AG09309 (cell line): ENCODE measurements around the gene CRYGB.
A peak's percentile ranks its signal among the peaks of the same experiment; 100 is the strongest.
"Not testable (repeated sequence)": the region's sequence is repeated elsewhere in the genome, so short reads cannot be mapped to it uniquely, and the experiment has no call there.

Experiments
- DNase-seq: peaks from one replicate; pipeline ENCODE4 v3.0.0-alpha.2; 2010; ENCODE audit warnings: low read depth
- H3K4me3 ChIP-seq: 2 replicates; pipeline ENCODE4 v1.5.1; 2011; ENCODE audit warnings: mild to moderate bottlenecking, low read depth, low read length, moderate library complexity; ENCODE audit not compliant: control insufficient read depth
- TF ChIP-seq, protein P1 (sequence below): IDR thresholded peaks from 2 replicates; pipeline ENCODE4 v1.5.1; 2011; ENCODE audit warnings: mild to moderate bottlenecking, low read depth, low read length, inconsistent platforms; ENCODE audit not compliant: insufficient read depth, control insufficient read depth; ENCODE audit errors: missing control alignments

The CRYGB gene

DNA sequence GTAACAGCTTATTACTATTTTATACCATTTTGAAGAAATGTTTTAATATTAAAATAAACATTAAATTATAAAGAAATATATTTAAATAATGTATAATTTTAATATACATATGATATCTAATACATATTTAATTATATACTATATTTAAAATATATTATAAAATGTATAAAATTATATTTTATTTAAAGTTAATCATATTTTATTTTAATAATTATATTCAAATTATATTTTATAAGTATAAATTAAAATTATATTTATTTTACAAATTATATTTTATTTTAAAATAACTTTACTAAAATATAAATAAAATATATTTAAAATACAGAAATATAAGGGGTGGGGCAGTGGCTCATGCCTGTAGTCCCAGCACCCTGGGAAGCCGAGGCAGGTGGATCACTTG is 23.7 kb downstream of the CRYGB start:
- no peak overlapping the region for H3K4me3 ChIP-seq
- TF ChIP-seq, protein P1, sequence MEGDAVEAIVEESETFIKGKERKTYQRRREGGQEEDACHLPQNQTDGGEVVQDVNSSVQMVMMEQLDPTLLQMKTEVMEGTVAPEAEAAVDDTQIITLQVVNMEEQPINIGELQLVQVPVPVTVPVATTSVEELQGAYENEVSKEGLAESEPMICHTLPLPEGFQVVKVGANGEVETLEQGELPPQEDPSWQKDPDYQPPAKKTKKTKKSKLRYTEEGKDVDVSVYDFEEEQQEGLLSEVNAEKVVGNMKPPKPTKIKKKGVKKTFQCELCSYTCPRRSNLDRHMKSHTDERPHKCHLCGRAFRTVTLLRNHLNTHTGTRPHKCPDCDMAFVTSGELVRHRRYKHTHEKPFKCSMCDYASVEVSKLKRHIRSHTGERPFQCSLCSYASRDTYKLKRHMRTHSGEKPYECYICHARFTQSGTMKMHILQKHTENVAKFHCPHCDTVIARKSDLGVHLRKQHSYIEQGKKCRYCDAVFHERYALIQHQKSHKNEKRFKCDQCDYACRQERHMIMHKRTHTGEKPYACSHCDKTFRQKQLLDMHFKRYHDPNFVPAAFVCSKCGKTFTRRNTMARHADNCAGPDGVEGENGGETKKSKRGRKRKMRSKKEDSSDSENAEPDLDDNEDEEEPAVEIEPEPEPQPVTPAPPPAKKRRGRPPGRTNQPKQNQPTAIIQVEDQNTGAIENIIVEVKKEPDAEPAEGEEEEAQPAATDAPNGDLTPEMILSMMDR, result no peak
- DNase-seq, result no peak

DNA sequence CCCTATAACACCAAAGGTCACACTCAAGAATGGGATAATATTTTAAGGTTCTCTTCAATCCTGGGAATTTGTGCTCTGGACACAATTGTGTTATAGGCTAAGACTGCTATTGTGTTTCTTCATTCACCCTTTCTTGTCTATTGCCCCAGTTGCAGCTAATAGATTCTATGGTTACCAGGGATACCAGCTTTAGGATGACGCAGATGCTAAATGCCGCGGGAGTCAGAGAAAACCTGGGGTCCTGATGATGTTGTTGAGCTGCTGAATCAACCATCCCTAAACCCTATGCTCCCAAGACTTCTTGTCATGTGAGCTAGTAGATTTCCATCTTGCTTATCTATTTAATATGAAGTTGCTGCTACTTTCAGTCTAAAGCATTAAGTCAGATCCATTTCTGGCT is 27.0 kb downstream of the CRYGB start:
- TF ChIP-seq, protein P1, result no peak
- DNase-seq, result no peak

DNA sequence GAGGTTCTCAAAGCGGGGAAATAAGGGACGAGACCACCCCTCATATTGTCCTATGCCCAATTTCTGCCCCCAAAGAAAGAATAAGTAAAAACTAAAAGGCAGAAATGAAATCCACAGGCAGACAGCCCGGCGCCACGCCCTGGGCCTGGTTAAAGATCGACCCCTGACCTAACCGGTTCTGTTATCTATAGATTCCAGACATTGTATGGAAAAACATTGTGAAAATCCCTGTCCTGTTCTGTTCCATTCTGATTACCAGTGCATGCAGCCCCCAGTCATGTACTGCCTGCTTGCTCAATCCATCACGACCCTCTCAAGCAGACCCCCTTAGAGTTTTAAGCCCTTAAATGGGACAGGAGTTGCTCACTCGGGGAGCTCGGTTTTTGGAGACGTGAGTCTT is 28.6 kb downstream of the CRYGB start:
- not testable (repeated sequence) for H3K4me3 ChIP-seq, DNase-seq

More for the DNA sequence above, 27.0 kb downstream of the CRYGB start:
- H3K4me3 ChIP-seq, result no peak overlapping the region

DNA sequence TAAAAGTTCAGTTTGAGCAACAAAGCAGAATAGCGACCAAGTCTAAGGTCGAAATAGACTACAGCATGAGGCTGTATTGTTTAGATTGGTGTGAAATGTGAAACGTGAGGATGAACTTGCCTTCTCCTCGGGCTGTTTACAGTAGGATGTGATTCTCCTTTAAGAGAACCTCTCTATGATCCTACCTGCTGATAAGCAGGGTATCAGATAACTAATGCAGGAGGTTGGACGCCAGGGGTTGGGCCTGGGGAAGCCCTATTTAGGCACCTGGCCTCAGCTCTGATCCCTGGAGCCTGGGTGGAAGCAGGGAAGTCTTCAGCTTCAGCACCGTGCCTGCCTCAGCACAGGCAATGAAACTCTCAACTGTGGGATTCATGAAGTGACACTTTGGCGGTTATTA is 33.0 kb downstream of the CRYGB start:
- TF ChIP-seq, protein P1, result no peak
- no peak for DNase-seq
- H3K4me3 ChIP-seq, result no peak overlapping the region

DNA sequence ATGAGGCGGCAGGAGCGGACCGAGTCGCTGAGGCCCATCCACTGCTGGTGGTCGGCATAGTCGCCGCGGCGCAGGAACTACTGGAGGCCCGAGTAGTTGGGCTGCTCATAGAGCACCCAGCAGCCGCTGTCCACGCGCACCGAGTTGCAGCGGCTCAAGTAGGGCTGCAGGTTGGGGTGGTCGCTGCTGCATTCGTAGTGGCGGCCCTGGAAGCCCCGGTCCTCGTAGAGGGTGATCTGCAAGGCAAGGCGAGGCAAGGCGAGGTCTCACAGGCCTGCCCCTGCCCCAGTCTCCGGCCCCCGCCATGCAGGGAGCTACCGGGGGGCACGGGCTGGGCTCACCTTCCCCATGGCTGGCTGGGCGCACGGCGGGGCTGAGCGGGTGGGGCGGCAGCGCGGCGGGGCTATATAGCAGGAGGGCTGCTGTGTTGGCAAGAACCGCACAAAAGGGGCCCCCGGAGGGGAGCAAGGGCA is 33.6 kb downstream of the CRYGB start:
- not testable (repeated sequence) for H3K4me3 ChIP-seq, DNase-seq

DNA sequence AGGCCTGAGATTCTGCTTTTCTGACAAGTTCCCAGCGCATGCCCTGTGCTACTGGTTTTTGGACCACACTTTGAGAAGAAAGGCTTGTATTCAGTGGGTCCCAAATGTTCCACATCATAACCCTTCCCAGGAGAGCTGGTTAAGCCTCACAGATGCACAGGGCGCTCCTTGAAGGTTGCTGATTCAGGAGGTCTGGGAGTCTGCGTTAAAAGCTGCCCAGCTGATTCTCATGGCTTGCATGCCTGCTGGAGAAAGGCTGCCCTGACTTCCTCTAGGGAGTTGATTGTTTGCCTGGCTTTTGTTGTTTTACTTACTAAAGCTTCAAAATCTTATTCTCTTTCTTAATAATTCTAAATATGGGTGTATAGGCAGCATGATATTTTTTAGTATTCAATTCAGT is 42.3 kb downstream of the CRYGB start:
- TF ChIP-seq, protein P1, result no peak
- no peak for DNase-seq
- no peak overlapping the region for H3K4me3 ChIP-seq

DNA sequence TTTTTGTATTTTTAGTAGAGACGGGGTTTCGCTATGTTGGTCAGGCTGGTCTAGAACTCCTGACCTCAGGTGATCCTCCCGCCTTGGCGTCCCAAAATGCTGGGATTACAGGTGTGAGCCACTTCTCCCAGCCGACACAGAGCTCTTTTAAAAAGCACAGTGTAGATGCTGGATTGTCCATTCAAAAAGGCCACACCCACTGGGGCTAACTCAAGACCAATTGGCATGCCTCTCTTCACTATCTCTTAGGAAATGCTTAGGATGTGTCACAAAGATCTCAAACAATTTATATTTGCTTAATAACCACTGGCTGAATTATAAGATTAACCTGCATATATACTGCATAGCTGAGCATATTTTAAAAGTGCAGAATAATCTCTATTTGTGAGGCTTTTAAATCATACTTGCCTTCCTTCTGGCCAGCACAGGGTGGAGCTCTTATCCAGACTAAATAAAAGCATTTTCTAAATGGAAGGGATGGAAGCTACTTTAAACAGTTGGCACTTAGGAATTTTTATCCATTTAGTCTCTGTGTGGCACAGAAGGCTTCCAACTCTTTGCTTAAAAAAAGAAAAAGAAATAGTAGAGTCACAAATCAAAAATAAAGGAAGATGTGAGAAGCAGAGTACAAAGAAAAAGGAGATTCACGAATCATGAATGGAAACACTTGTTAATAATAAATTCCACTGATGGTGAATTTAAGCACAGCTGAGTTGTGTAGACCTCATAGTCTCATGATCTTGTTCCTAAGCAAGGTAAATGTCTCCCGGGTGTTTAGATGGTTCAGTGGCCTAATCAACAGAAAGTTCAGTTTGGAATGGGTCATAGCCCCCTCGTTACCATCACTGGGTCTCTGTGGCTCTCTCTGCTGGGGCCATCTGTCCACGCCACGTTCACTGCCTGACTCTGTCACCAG is 44.0 kb downstream of the CRYGB start:
- H3K4me3 ChIP-seq, result no peak overlapping the region
- DNase-seq, result no peak
- TF ChIP-seq, protein P1, result peak; percentile 43
